Spleen (tissue), 11 donors: ENCODE data around the gene OSM. TPM values are rescaled to one million over a fixed set of nuclear protein-coding genes. Genes with fewer than 3 reads are reported as not detected.

Source experiments
- DNase-seq: peaks from one replicate; pipeline ENCODE4 v3.0.0-alpha.2; 2020
- H3K27ac ChIP-seq, 8 donors: fragments of 200-600 bp; sonication (generic) in 7 of 8; 1 replicate in 4 of 8; 2 replicates in 4 of 8; pipeline versions ENCODE4 v1.5.0 to v1.8.0; 2016 to 2021; ENCODE audit warnings: inconsistent platforms in 4 of 8, mild to moderate bottlenecking in 4 of 8, moderate library complexity in 1 of 8
- H3K27me3 ChIP-seq, 7 donors: fragments of 200-600 bp; sonication (generic) in 6 of 7; replicated peaks in 1 of 7; 1 replicate in 4 of 7; 2 replicates in 3 of 7; pipeline versions ENCODE4 v1.5.0 to v1.8.0; 2016 to 2021; ENCODE audit warnings: inconsistent platforms in 3 of 7, mild to moderate bottlenecking in 1 of 7
- H3K36me3 ChIP-seq, 6 donors: fragments of 200-600 bp; sonication (generic) in 5 of 6; 1 replicate in 4 of 6; 2 replicates in 2 of 6; pipeline versions ENCODE4 v1.5.0 to v1.8.0; 2016 to 2021; ENCODE audit warnings: inconsistent platforms in 2 of 6
- H3K4me1 ChIP-seq, 6 donors: fragments of 200-600 bp; sonication (generic) in 5 of 6; 1 replicate in 3 of 6; 2 replicates in 3 of 6; pipeline versions ENCODE4 v1.5.0 to v1.8.0; 2016 to 2021; ENCODE audit warnings: inconsistent platforms in 3 of 6
- H3K4me3 ChIP-seq, 8 donors: fragments of 200-600 bp; sonication (generic) in 7 of 8; 1 replicate in 4 of 8; 2 replicates in 4 of 8; pipeline versions ENCODE4 v1.5.0 to v1.8.0; 2016 to 2021; ENCODE audit warnings: inconsistent platforms in 4 of 8, mild to moderate bottlenecking in 4 of 8, moderate library complexity in 2 of 8
- H3K9me3 ChIP-seq, 8 donors: fragments of 200-600 bp; sonication (generic) in 7 of 8; 1 replicate in 4 of 8; 2 replicates in 4 of 8; pipeline versions ENCODE4 v1.5.0 to v1.8.0; 2016 to 2021; ENCODE audit warnings: inconsistent platforms in 4 of 8
- CTCF ChIP-seq, 11 experiments: fragments of 200-600 bp in 7 of 11; fragments of 450-650 bp in 4 of 11; sonication (generic) in 4 of 11; IDR thresholded peaks in 8 of 11; conservative IDR thresholded peaks in 3 of 11; 1 replicate in 7 of 11; 2 replicates in 4 of 11; pipeline versions ENCODE4 v1.4.0 to v1.8.0; 2016 to 2021; ENCODE audit warnings: antibody characterized with exemption in 11 of 11, inconsistent platforms in 4 of 11, mild to moderate bottlenecking in 1 of 11
- POLR2A ChIP-seq, 3 donors: fragments of 450-650 bp; IDR thresholded peaks; one replicate each; pipeline ENCODE4 v1.5.1; 2017; ENCODE audit warnings: antibody characterized with exemption in 3 of 3, mild to moderate bottlenecking in 1 of 3
- POLR2AphosphoS5 ChIP-seq, 3 donors: sonication (generic); formaldehyde crosslinking; IDR thresholded peaks; one replicate each; pipeline ENCODE4 v1.5.1; 2017; ENCODE audit warnings: antibody characterized with exemption in 3 of 3
- WGBS, 5 donors: extraction: QIAGEN DNeasy Blood & Tissue Kit in 3 of 5; methylation state at CpG; one replicate each; pipeline versions ENCODE4 v1.1.5 to v1.1.7; 2013 to 2018; 5-methylcytosine and 5-hydroxymethylcytosine counted together
- intact Hi-C: fragments of 100-400 bp; cut with DNase I; formaldehyde crosslinking; loops from one replicate; pipeline ENCODE4 v1.15.0; 2023; ENCODE audit warnings: low total_unique reads
- polyA plus RNA-seq, 3 donors: library from polyadenylated mRNA; stranded (reverse); fragments of 200-250 nt; gene quantifications; one replicate each; pipeline ENCODE4 v1.2.1, GENCODE V29; 2013
- total RNA-seq, 7 donors: library from RNA; depleted of rRNA in 3 of 7; stranded (reverse); fragments of >200 nt in 3 of 7; fragmentation: NEBNext Ultra II Directional in 4 of 7; extraction: Animal tissue kit (Norgen Biotek cat#: 25700) in 4 of 7; gene quantifications; one replicate each; pipeline versions ENCODE4 v1.1.0 to v1.2.1, GENCODE V29; 2016 to 2021
- donor health status: healthy with polysubstance abuse.
- donor health status: DM: no; HTN: no; CAD: no; lungs with moderate emphysema.
- donor health status: DM: no; HTN: no; CAD: no.
- donor health status: Bipolar disorder and iron deficiency.
- donor health status: healthy.
- donor health status: DM: no; HTN: no; CAD: no.
- donor health status: DM: yes; HTN: yes; CAD: no.

OSM gene
- total and polyA plus RNA-seq, 10 donors = 1.2 to 16.8 (median 3.0) TPM

DNA sequence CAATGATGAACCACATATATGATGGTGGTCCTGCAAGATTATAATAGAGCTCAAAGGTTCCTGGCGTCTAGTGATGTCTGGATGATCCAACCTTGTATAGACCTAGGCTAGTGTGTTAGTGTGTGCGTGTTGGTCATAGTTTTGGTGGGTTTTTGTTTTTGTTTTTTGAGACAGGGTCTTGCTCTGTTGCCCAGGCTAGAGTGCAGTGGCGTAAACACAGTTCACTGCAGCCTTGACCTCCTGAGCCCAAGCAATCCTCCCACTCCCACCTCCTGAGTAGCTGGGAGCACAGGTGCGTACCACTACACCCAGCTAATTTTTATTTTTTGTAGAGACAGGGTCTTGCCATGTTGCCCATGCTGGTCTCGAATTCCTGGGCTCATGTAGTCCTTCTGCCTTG lies 13.3 kb upstream of the OSM start:
- Histone ChIP-seq H3K9me3 (no peaks in the 10 kb centered on the region), H3K27me3 (peaks cover 0 to 26% (median 0%) of the 10 kb centered on the region in 7 donors), H3K36me3 (peaks cover 0 to 15% (median 3%) of the 10 kb centered on the region in 6 donors), H3K27ac (no peak overlapping the region), H3K4me1 (peaks cover 12 to 72% (median 50%) of the 10 kb centered on the region in 6 donors), H3K4me3 (no peak overlapping the region)
- WGBS, 5 donors = 82 to 89% (median 84%) methylated on average over 5 of the region's 5 CpGs
- no peak for TF ChIP-seq POLR2AphosphoS5 (IDR thresholded peaks at IDR 0.05)
- no peak for TF ChIP-seq CTCF (IDR thresholded peaks at IDR 0.05 in 8 of 11, conservative IDR thresholded peaks at IDR 0.05 in 3 of 11)
- no peak for TF ChIP-seq POLR2A (IDR thresholded peaks at IDR 0.05)
- no peak for DNase-seq
- intact Hi-C loops = loop anchor here (10.0 kb wide), 1 partner anchor 175 kb away; no protein-coding TSS in a partner anchor

GRCh38 chr22:30279046-30279788 lies 12.6 kb upstream of the OSM start:
- Histone ChIP-seq H3K9me3 (no peaks in the 10 kb centered on the region), H3K36me3 (peaks cover 0 to 8% (median 0%) of the 10 kb centered on the region in 6 donors), H3K4me3 (no peak overlapping the region), H3K27ac (peak overlapping the region in 3 of 8 donors; percentile 2 to 74 (median 74)), H3K27me3 (peaks cover 0 to 26% (median 0%) of the 10 kb centered on the region in 7 donors), H3K4me1 (peaks cover 12 to 76% (median 50%) of the 10 kb centered on the region in 6 donors)
- intact Hi-C loops = no loop called here
- WGBS, 5 donors = 24 to 51% (median 28%) methylated on average over 12 to 16 of the region's 16 CpGs
- DNase-seq = no peak
- TF ChIP-seq POLR2AphosphoS5 (IDR thresholded peaks at IDR 0.05) (peak; percentile 72 to 86 (median 76)), CTCF (IDR thresholded peaks at IDR 0.05 in 8 of 11, conservative IDR thresholded peaks at IDR 0.05 in 3 of 11) (no peak)

GRCh38 chr22:30277547-30278344 lies 11.1 kb upstream of the OSM start:
- WGBS, 5 donors = 47 to 57% (median 50%) methylated on average over 14 of the region's 14 CpGs
- TF ChIP-seq CTCF (IDR thresholded peaks at IDR 0.05 in 8 of 11, conservative IDR thresholded peaks at IDR 0.05 in 3 of 11) (no peak), POLR2AphosphoS5 (IDR thresholded peaks at IDR 0.05) (peak in 1 of 3 donors; percentile 54)
- Histone ChIP-seq H3K27ac (peak overlapping the region in 7 of 8 donors; percentile 20 to 74 (median 57)), H3K9me3 (no peaks in the 10 kb centered on the region), H3K4me1 (peaks cover 12 to 82% (median 50%) of the 10 kb centered on the region in 6 donors), H3K4me3 (no peak overlapping the region), H3K36me3 (no peaks in the 10 kb centered on the region), H3K27me3 (peaks cover 0 to 26% (median 0%) of the 10 kb centered on the region in 7 donors)
- intact Hi-C loops = no loop called here
- no peak for DNase-seq

DNA sequence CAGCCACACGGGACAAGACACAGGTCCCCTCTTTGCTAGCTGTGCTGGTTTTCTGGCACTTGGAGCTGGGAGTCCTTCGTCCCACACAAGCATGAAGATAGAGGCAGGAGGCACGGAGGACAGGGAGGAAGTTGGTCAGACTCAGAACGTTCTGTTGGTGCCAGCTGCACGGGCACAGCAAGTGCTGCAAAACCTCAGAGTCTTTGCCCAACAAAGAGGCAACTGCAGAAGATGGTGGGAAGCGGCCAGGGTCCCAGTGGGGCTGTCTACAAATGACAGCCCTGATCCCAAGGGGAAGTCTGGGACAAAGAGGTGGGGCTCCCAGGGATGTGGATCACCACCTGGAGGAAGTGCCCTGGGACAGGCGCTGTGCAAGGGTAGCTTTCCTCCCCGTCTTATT lies 9.4 kb upstream of the OSM start:
- Histone ChIP-seq H3K4me3 (peak overlapping the region in 1 of 8 donors; percentile 15), H3K27ac (no peak overlapping the region), H3K27me3 (peaks cover 0 to 26% (median 0%) of the 10 kb centered on the region in 7 donors), H3K36me3 (no peaks in the 10 kb centered on the region), H3K4me1 (peaks cover 12 to 90% (median 49%) of the 10 kb centered on the region in 6 donors), H3K9me3 (no peaks in the 10 kb centered on the region)
- TF ChIP-seq POLR2A (IDR thresholded peaks at IDR 0.05) = no peak
- TF ChIP-seq POLR2AphosphoS5 (IDR thresholded peaks at IDR 0.05) = no peak
- TF ChIP-seq CTCF (IDR thresholded peaks at IDR 0.05 in 8 of 11, conservative IDR thresholded peaks at IDR 0.05 in 3 of 11) = no peak
- intact Hi-C loops = no loop called here
- WGBS, 5 donors = 26 to 43% (median 41%) methylated on average over 7 to 8 of the region's 8 CpGs
- no peak for DNase-seq
